LNCaP clone FGC (cell line): ENCODE results near the gene BCCIP.

Experiments used
- DNase-seq: peaks from one replicate; pipeline ENCODE4 v3.0.0-alpha.2; 2011; ENCODE audit warnings: low read depth
- H3K4me3 ChIP-seq: 2 replicates; pipeline ENCODE4 v1.5.1; 2011; ENCODE audit warnings: mild to moderate bottlenecking, low read depth, low read length, control low read depth
- TF ChIP-seq, protein P1 (sequence below): IDR thresholded peaks from 2 replicates; pipeline ENCODE4 v1.5.1; 2012; ENCODE audit warnings: mild to moderate bottlenecking; ENCODE audit not compliant: control insufficient read depth, insufficient read depth; ENCODE audit errors: extremely low read depth

BCCIP gene

DNA sequence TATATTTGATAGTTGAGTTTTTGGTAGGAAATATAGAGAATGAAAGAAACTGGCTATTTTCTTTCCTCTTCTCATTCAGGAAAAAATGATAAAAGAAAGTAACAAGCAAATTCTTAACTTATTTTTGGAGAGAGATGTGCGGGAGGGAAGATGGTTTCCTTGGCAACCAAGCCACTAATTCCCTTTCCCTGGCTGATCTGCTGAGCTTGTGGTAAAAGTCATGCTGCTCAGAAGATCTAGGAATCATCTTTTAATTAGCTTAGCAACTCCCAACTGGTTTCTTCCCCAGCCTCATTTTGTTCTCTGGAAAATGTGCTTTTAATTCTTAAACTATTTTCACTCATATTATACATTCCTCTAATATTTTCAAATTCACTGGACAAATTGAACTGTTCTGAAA is 12.1 kb upstream of the BCCIP start:
- H3K4me3 ChIP-seq, result no peak overlapping the region
- no peak for DNase-seq
- TF ChIP-seq, protein P1, sequence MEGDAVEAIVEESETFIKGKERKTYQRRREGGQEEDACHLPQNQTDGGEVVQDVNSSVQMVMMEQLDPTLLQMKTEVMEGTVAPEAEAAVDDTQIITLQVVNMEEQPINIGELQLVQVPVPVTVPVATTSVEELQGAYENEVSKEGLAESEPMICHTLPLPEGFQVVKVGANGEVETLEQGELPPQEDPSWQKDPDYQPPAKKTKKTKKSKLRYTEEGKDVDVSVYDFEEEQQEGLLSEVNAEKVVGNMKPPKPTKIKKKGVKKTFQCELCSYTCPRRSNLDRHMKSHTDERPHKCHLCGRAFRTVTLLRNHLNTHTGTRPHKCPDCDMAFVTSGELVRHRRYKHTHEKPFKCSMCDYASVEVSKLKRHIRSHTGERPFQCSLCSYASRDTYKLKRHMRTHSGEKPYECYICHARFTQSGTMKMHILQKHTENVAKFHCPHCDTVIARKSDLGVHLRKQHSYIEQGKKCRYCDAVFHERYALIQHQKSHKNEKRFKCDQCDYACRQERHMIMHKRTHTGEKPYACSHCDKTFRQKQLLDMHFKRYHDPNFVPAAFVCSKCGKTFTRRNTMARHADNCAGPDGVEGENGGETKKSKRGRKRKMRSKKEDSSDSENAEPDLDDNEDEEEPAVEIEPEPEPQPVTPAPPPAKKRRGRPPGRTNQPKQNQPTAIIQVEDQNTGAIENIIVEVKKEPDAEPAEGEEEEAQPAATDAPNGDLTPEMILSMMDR, result no peak

DNA sequence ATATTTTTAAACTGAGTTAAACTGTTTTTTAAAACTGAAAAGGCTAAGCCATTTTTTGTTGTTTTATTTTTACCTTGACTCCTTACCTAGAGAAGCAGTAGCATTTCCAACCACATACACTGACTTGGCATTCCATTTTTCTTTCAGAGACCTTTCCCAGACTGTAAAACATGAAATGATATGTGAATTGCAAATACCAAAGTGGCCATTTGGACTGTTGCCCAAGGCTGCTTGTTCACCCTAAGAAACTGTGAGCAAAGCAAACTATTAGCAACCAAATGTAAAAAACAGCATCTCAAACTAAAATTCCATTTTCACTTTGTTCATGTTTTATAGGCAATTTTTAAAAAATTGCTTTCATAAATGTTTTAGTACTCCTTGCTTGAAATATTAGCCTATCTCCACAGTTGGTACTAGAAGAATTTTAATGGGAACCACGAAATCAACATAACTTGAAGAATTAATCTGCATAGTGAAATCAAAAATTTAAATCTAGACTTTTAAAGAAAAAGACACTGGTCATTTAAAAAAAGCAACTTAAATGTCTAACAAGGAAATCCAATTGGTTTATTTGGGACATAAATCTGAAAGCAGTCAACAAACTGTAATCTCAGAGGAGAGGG is 11.1 kb upstream of the BCCIP start:
- DNase-seq, result peak; percentile 63

DNA sequence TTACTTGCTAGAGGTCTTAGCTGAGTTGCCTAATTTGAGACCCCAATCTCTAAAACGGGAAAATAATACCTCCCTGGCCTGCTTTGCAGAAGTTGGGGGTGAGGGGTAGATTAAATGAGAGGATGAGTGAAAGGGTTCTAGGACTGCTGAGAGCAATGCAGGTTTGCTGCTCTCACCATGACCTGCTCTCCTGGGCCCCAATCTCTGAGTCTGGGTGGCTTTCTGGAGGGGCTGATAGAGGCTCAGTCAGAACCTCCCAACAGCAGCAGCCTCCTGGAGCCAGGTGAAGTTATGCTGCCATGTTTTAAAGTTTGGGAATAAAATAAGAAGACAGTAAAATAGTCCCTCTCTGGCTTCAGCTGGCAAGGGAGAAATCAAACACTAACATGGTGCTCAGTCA is 7.6 kb upstream of the BCCIP start:
- no peak overlapping the region for H3K4me3 ChIP-seq
- TF ChIP-seq, protein P1, result no peak
- DNase-seq, result no peak

More for the DNA sequence above, 11.1 kb upstream of the BCCIP start:
- TF ChIP-seq, protein P1, result no peak
- no peak overlapping the region for H3K4me3 ChIP-seq

DNA sequence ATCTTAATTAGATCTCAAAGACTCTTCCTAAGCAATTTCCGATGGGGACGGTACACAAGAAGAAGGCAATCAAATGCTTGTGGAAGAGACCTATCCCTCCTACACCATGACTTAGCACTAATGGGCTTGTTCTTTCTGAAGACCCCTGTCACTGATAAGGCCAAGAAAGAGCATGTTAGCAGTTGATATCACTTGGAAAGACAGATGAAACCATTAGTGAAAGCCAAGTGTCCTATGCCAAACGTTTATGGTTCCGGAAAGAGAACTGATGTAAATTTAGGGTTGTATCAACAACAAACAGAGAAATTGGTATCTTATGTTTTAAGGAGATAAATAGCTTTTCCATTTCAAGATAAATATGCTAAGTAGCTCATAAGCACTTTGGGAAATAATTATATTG is 6.8 kb upstream of the BCCIP start:
- H3K4me3 ChIP-seq, result no peak overlapping the region
- TF ChIP-seq, protein P1, result no peak

DNA sequence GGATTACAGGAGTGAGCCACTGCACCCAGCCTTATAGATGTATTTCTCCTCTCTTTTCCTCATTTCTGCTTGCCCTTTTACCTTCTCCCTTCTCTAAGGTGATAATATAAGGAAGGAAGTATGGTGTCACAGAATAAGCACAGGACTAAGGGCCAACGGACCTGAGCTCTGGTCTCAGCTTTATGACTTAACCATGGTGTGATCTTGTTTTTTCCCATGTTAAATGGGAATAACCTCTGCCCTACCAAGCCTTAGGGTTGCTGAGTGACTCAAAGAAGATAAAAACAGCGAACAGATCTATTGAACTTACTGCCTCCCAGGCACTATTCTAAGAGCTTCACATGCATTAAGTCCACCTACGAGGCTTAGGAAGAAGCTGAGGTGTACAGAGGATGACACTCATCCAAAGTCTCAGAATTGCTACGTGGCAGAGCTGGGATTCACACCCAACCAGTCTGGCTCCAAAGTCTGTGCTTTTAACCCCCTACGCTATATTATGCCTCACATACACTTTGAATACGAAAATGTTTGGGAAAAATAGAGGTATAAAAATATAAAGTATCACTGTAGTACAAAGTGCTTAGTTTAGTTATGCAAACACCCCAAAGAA is 5.9 kb upstream of the BCCIP start:
- no peak overlapping the region for H3K4me3 ChIP-seq
- TF ChIP-seq, protein P1, result no peak
- DNase-seq, result no peak

More for the DNA sequence above, 6.8 kb upstream of the BCCIP start:
- no peak for DNase-seq

DNA sequence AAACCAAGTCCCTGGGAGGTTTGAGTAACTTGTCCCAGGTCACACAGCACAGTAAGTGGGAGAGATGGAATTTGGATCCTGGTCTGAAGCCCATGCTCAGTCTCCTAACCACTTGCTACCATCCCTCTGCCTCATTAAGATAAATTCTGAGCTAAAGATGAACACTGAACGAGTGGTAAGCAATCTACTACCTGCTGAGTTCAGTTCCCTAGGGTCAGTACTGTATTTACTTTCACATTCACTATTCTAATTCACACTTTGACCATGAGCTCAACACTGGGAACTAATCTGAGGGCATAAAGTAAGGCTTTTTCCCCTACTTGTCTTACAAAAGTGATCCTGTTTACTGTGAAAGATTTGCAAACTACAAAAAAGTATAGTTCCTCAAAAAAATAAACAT is 2.6 kb upstream of the BCCIP start:
- no peak overlapping the region for H3K4me3 ChIP-seq
- DNase-seq, result no peak
- TF ChIP-seq, protein P1, result no peak
